B cell (primary cell): ENCODE measurements around the gene FHIT. TPM values are rescaled to one million over a fixed set of nuclear protein-coding genes. Genes with fewer than 3 reads are reported as not detected.

Experiments
- ATAC-seq: fragments of 200-7000 bp; cut with Tn5 transposase; one replicate; pipeline ENCODE4 v1.10.0; 2021; ENCODE audit warnings: low read depth, mild to moderate bottlenecking, moderate number of reproducible peaks, moderate library complexity
- CTCF ChIA-PET: fragments of 350-600 bp; sonication (Branson Sonifier 250); formaldehyde crosslinking; loops from one replicate; lab custom pipeline; 2021; ENCODE audit warnings: antibody characterized with exemption, inconsistent platforms; lab: Charles Lee
- POLR2A ChIA-PET: fragments of 350-600 bp; sonication (Branson Sonifier 250); formaldehyde crosslinking; loops from one replicate; lab custom pipeline; 2021; ENCODE audit warnings: antibody characterized with exemption; lab: Charles Lee
- DNase-seq: peaks from one replicate; pipeline ENCODE4 v3.0.0; 2013
- H2AFZ ChIP-seq: 2 replicates; pipeline ENCODE4 v1.6.1; 2012; ENCODE audit warnings: mild to moderate bottlenecking, low read depth, low read length; ENCODE audit not compliant: insufficient read depth, poor library complexity, severe bottlenecking
- H3K27ac ChIP-seq, 2 donors: 1 replicate in 1 of 2; 2 replicates in 1 of 2; pipeline ENCODE4 v1.5.1; 2012 to 2013; ENCODE audit warnings: low read length in 2 of 2, mild to moderate bottlenecking in 2 of 2, moderate library complexity in 1 of 2
- H3K27me3 ChIP-seq, 4 experiments: fragments of 200-600 bp in 1 of 4; sonication (generic) in 1 of 4; replicated peaks in 1 of 4; 1 replicate in 2 of 4; 2 replicates in 2 of 4; pipeline versions ENCODE4 v1.6.1 to v1.7.0; 2013 to 2016; ENCODE audit warnings: low read length in 3 of 4, mild to moderate bottlenecking in 2 of 4, mixed read lengths in 1 of 4, moderate library complexity in 1 of 4; ENCODE audit not compliant: insufficient read depth in 4 of 4, control insufficient read depth in 3 of 4; ENCODE audit errors: control extremely low read depth in 1 of 4
- H3K36me3 ChIP-seq, 2 experiments: replicated peaks in 1 of 2; 1 replicate in 1 of 2; 2 replicates in 1 of 2; pipeline versions ENCODE4 v1.6.1 to v1.7.1; 2013; ENCODE audit warnings: low read length in 1 of 2; ENCODE audit not compliant: insufficient read depth in 2 of 2, control insufficient read depth in 1 of 2; ENCODE audit errors: control extremely low read depth in 1 of 2, extremely low read depth in 1 of 2
- H3K4me1 ChIP-seq, 2 donors: fragments of 200-600 bp in 1 of 2; sonication (generic) in 1 of 2; 1 replicate in 1 of 2; 2 replicates in 1 of 2; pipeline versions ENCODE4 v1.5.1 to v1.6.1; 2013 to 2017; ENCODE audit warnings: low read length in 2 of 2; ENCODE audit not compliant: control insufficient read depth in 2 of 2, insufficient read depth in 2 of 2
- H3K4me2 ChIP-seq: replicated peaks from 2 replicates; pipeline ENCODE3; 2012; ENCODE audit warnings: mild to moderate bottlenecking, low read depth, low read length; ENCODE audit not compliant: poor library complexity, severe bottlenecking
- H3K4me3 ChIP-seq, 5 experiments: fragments of 200-600 bp in 1 of 5; sonication (generic) in 1 of 5; 1 replicate in 3 of 5; 2 replicates in 2 of 5; pipeline versions ENCODE4 v1.5.1 to v1.7.0; 2011 to 2016; ENCODE audit warnings: low read length in 4 of 5, mild to moderate bottlenecking in 4 of 5, low read depth in 2 of 5, control low read depth in 1 of 5, moderate library complexity in 1 of 5; ENCODE audit not compliant: insufficient read depth in 1 of 5; ENCODE audit errors: control extremely low read depth in 1 of 5, extremely low read depth in 1 of 5
- H3K79me2 ChIP-seq: fragments of 200-600 bp; sonication (generic); one replicate; pipeline ENCODE4 v1.6.0; 2016; ENCODE audit warnings: low read length; ENCODE audit not compliant: control insufficient read depth, insufficient read depth
- H3K9ac ChIP-seq: fragments of 200-600 bp; sonication (generic); 2 replicates; pipeline ENCODE4 v1.6.1; 2017; ENCODE audit warnings: mild to moderate bottlenecking, low read length, moderate library complexity
- H3K9me3 ChIP-seq, 3 donors: one replicate each; pipeline versions ENCODE4 v1.6.1 to v1.7.1; 2013; ENCODE audit warnings: low read length in 2 of 3; ENCODE audit not compliant: control insufficient read depth in 2 of 3, insufficient read depth in 1 of 3; ENCODE audit errors: control extremely low read depth in 1 of 3
- H4K20me1 ChIP-seq: 2 replicates; pipeline ENCODE4 v1.6.0; 2012; ENCODE audit warnings: mild to moderate bottlenecking, low read length; ENCODE audit not compliant: insufficient read depth, control insufficient read depth, poor library complexity, severe bottlenecking
- H3K27ac Mint-ChIP-seq: one replicate; pipeline ENCODE4 v1.8.0; 2021; ENCODE audit warnings: mixed read lengths
- H3K27me3 Mint-ChIP-seq: one replicate; pipeline ENCODE4 v1.8.0; 2021; ENCODE audit warnings: mixed read lengths
- H3K4me1 Mint-ChIP-seq: one replicate; pipeline ENCODE4 v1.8.0; 2021; ENCODE audit warnings: mixed read lengths
- H3K4me3 Mint-ChIP-seq: one replicate; pipeline ENCODE4 v1.8.0; 2021; ENCODE audit warnings: mixed read lengths
- H3K9me3 Mint-ChIP-seq: one replicate; pipeline ENCODE4 v1.8.0; 2022; ENCODE audit warnings: mixed read lengths; ENCODE audit not compliant: insufficient read depth
- EZH2 ChIP-seq: IDR thresholded peaks from 2 replicates; pipeline ENCODE4 v1.6.1; 2012; ENCODE audit warnings: borderline replicate concordance, low read depth, mild to moderate bottlenecking, moderate library complexity, low read length; ENCODE audit not compliant: insufficient read depth, poor library complexity, severe bottlenecking
- WGBS: methylation state at CpG from one replicate; pipeline ENCODE4 v1.1.5; 2013; ENCODE audit warnings: missing lambda C conversion rate; ENCODE audit not compliant: insufficient coverage; 5-methylcytosine and 5-hydroxymethylcytosine counted together
- intact Hi-C: fragments of 100-400 bp; cut with micrococcal nuclease; formaldehyde crosslinking; loops from one replicate; pipeline ENCODE4 v1.10.0; 2022
- polyA plus RNA-seq: library from polyadenylated mRNA; depleted of rRNA; stranded (reverse); fragments of >200 nt; gene quantifications from 2 replicates; pipeline ENCODE4 v1.2.3, GENCODE V29; 2012
- total RNA-seq, 2 donors: library from RNA; stranded (reverse); fragments of 120-200 nt in 1 of 2; gene quantifications; 1 replicate in 1 of 2; 2 replicates in 1 of 2; pipeline versions ENCODE4 v1.2.3 to v1.2.4, GENCODE V29; 2013 to 2022
- TF ChIP-seq, protein P1 (sequence below): fragments of 200-600 bp; IDR thresholded peaks from one replicate; pipeline ENCODE4 v1.8.0; 2022; ENCODE audit warnings: antibody characterized with exemption, mild to moderate bottlenecking

FHIT gene
- total and polyA plus RNA-seq, 2 donors (not counting 1 experiment from before 2014, with no cell fraction given) = 1.7 to 7.8 TPM

DNA sequence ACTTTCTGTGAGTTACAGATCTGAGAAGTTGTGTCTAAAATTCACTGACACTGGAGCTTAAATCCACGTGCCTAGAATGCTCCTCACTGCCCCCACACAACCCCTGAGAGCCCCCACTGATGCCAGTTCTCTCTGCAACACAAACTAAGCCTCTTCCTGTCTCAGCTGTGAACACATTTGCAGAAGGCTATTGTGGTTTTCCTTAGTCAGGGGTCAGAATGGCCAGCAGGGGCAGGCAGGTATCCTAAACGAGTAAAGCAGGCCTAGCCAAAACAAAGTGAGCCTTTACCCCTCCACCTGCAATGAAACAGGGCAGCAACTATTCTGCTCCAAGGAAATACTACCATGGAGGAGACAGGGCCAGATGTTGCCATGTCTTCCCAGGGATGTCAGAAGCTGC is 78.6 kb downstream of the FHIT start:
- no peaks in the 10 kb centered on the region for H3K4me1 ChIP-seq
- no peaks in the 10 kb centered on the region for H3K4me1 Mint-ChIP-seq
- no peak overlapping the region for H3K27ac Mint-ChIP-seq
- H3K4me3 ChIP-seq = no peak overlapping the region
- H3K36me3 ChIP-seq = no peaks in the 10 kb centered on the region
- TF ChIP-seq EZH2 = no peak
- TF ChIP-seq, protein P1, sequence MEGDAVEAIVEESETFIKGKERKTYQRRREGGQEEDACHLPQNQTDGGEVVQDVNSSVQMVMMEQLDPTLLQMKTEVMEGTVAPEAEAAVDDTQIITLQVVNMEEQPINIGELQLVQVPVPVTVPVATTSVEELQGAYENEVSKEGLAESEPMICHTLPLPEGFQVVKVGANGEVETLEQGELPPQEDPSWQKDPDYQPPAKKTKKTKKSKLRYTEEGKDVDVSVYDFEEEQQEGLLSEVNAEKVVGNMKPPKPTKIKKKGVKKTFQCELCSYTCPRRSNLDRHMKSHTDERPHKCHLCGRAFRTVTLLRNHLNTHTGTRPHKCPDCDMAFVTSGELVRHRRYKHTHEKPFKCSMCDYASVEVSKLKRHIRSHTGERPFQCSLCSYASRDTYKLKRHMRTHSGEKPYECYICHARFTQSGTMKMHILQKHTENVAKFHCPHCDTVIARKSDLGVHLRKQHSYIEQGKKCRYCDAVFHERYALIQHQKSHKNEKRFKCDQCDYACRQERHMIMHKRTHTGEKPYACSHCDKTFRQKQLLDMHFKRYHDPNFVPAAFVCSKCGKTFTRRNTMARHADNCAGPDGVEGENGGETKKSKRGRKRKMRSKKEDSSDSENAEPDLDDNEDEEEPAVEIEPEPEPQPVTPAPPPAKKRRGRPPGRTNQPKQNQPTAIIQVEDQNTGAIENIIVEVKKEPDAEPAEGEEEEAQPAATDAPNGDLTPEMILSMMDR = no peak
- H4K20me1 ChIP-seq = no peaks in the 10 kb centered on the region
- no peak overlapping the region for H2AFZ ChIP-seq
- POLR2A ChIA-PET = no interaction called here
- intact Hi-C loops = no loop called here
- CTCF ChIA-PET = no interaction called here
- no peaks in the 10 kb centered on the region for H3K27me3 Mint-ChIP-seq
- ATAC-seq (no peak), DNase-seq (no peak)
- WGBS = 29% methylated on average over 1 of the region's 2 CpGs
- peaks cover 3% of the 10 kb centered on the region for H3K9me3 Mint-ChIP-seq
- H3K9me3 ChIP-seq = no peaks in the 10 kb centered on the region
- H3K79me2 ChIP-seq = no peaks in the 10 kb centered on the region
- no peaks in the 10 kb centered on the region for H3K27me3 ChIP-seq
- no peak overlapping the region for H3K4me3 Mint-ChIP-seq
- H3K4me2 ChIP-seq = no peak overlapping the region
- no peak overlapping the region for H3K27ac ChIP-seq
- no peak overlapping the region for H3K9ac ChIP-seq

DNA sequence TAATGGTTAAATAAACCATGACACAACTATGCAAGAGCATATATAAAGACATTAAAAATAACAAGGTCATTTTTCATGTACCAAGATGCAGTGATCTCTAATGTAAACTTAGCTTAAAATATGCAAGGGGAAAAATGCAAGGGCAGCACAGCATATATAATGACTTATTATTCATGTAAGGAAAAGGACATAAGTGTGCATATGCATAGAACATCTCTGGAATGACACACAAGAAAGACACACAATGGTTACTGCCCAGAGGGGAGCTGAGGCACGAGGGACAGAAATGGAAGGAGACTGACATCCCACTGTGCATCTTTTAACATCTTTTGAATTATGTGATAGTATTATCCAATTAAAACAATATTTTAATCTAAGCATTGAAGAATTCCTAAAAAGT is 79.0 kb downstream of the FHIT start:
- Histone ChIP-seq H3K4me3 (no peak overlapping the region), H3K36me3 (no peaks in the 10 kb centered on the region), H2AFZ (no peak overlapping the region), H3K27ac (no peak overlapping the region), H3K4me1 (no peaks in the 10 kb centered on the region), H3K9me3 (no peaks in the 10 kb centered on the region), H4K20me1 (no peaks in the 10 kb centered on the region), H3K27me3 (no peaks in the 10 kb centered on the region), H3K79me2 (no peaks in the 10 kb centered on the region), H3K4me2 (no peak overlapping the region), H3K9ac (no peak overlapping the region)
- no CpG with 5 or more reads among the region's 1 CpG for whole genome bisulfite sequencing
- Mint-ChIP-seq H3K4me3 (no peak overlapping the region), H3K27ac (no peak overlapping the region), H3K27me3 (no peaks in the 10 kb centered on the region), H3K4me1 (no peaks in the 10 kb centered on the region), H3K9me3 (peaks cover 3% of the 10 kb centered on the region)
- ATAC-seq = no peak
- no peak for TF ChIP-seq EZH2
- DNase-seq = no peak
- CTCF ChIA-PET = no interaction called here
- intact Hi-C loops = no loop called here
- POLR2A ChIA-PET = no interaction called here
